ENCODE data around the gene SPRTN.

GRCh38 chr1:231363624-231364023 is 25.5 kb downstream of the SPRTN start:
- TF ChIP-seq CTCF (IDR thresholded peaks at IDR 0.05; ENCODE audit: control extremely low read depth in 1 of 3, insufficient read depth in 1 of 3, low read depth in 1 of 3, low read length in 3 of 3): no peak
- no peak for TF ChIP-seq CREB1 (IDR thresholded peaks at IDR 0.05)
- TF ChIP-seq MAFK (IDR thresholded peaks at IDR 0.05; ENCODE audit: low read depth, low read length): no peak
- no peak for TF ChIP-seq JUN (IDR thresholded peaks at IDR 0.05; ENCODE audit: low read depth, low read length)
- TF ChIP-seq KDM1A (IDR thresholded peaks at IDR 0.05; ENCODE audit: borderline replicate concordance, low read length): no peak
- TF ChIP-seq YY1 (IDR thresholded peaks at IDR 0.05; ENCODE audit: low read depth, low read length): no peak
- TF ChIP-seq SP1 (IDR thresholded peaks at IDR 0.05; ENCODE audit: low read depth, low read length): no peak
- TF ChIP-seq POLR2A (IDR thresholded peaks at IDR 0.05; ENCODE audit: control extremely low read depth in 1 of 2, low read depth in 2 of 2, low read length in 2 of 2): no peak
- no peak for TF ChIP-seq SRF (IDR thresholded peaks at IDR 0.05; ENCODE audit: low read depth, low read length)
